Myocyte (in vitro differentiated cells): Measurements from ENCODE around the gene KLHL3. TPM values are rescaled to one million over a fixed set of nuclear protein-coding genes. Genes with fewer than 3 reads are reported as not detected.
"Not testable (repeated sequence)": the region's sequence is repeated elsewhere in the genome, so short reads cannot be mapped to it uniquely, and the experiment has no call there.

Experiments used
- DNase-seq: peaks from one replicate; pipeline ENCODE4 v3.0.0-alpha.2; 2012; ENCODE audit warnings: low read depth
- polyA plus RNA-seq: library from polyadenylated mRNA; unstranded; fragments of >200 nt; gene quantifications from one replicate; pipeline ENCODE4 v1.2.1, GENCODE V29; 2012; ENCODE audit warnings: missing spikeins
- total RNA-seq: library from RNA; depleted of rRNA; stranded (reverse); fragments of >200 nt; gene quantifications from 2 replicates; pipeline ENCODE4 v1.2.3, GENCODE V29; 2014

KLHL3 gene, protein sequence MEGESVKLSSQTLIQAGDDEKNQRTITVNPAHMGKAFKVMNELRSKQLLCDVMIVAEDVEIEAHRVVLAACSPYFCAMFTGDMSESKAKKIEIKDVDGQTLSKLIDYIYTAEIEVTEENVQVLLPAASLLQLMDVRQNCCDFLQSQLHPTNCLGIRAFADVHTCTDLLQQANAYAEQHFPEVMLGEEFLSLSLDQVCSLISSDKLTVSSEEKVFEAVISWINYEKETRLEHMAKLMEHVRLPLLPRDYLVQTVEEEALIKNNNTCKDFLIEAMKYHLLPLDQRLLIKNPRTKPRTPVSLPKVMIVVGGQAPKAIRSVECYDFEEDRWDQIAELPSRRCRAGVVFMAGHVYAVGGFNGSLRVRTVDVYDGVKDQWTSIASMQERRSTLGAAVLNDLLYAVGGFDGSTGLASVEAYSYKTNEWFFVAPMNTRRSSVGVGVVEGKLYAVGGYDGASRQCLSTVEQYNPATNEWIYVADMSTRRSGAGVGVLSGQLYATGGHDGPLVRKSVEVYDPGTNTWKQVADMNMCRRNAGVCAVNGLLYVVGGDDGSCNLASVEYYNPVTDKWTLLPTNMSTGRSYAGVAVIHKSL
- total RNA-seq: 1.2 and 1.4 TPM in 2 replicates
- polyA plus RNA-seq: 1.1 TPM

DNA sequence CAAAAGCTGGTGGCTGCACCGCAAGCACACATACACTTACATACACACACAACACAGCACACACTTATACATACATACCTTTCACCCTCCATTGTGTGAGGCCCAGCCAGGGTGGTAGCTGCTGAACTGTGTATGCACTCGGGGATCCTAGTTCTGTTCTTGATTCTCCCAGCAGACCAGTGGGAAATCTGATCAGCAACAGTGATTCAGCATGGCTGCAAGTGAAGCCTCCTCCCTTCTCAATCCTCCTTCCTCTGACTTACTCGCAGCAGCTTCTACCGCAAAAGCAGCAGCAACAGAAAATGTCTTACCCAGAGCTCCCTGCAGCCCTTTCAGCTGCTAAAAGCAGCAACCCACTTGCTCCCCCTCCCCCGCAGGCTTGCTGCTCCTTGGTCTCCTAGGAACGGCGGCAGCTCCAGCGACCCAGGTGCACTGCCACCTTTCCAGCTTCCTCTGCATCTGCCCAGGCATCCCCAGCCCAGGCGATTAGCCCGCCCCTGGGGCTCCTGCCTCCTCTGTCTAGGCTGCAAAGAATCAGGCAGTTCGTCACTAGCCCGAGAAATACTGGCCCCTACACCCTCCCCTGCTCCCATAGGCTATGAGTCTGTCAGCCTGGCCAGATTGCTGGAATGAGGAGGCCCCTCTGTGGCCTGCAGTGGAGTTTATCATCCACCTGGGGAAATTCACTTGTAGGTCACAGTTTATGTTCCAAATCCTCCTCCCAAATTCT is at the start of gene KLHL3:
TSS of gene KLHL3 (minus strand) at position 535 of the 730 bp plus-strand sequence. CDS start at position 92, 443 bp downstream.
- DNase-seq: peak; percentile 34

DNA sequence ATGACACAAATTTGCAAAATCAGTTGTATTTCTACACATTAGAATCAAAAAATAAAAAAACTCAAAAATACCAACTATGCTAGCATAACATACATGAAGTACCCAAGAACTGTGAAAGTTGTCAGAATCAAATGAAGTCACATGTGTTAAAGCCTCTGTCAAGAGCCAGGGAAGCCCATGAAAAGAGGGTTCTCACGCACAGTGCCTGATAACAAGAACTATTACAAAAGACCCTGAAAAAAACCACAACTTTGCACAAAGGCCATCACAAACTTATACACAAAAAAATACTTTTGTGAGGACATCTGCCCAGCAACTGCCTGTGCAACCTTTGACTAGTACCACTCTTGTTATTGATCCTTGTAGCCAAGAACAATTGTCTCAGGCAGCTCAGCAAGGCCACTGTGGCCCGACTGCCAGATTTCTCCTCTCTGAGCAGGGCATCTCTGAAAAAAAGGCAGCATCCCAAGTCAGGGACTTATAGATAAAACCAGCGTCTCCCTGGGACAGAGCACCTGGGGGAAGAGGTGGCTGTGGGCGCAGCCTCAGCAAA is 47.2 kb upstream of the KLHL3 start:
- no peak for DNase-seq

GRCh38 chr5:137782055-137782454 is 46.2 kb upstream of the KLHL3 start:
- DNase-seq: no peak

GRCh38 chr5:137778772-137779564 is 43.1 kb upstream of the KLHL3 start:
- peak; percentile 78 for DNase-seq

GRCh38 chr5:137767937-137768336 is 32.0 kb upstream of the KLHL3 start:
- DNase-seq: not testable (repeated sequence)

DNA sequence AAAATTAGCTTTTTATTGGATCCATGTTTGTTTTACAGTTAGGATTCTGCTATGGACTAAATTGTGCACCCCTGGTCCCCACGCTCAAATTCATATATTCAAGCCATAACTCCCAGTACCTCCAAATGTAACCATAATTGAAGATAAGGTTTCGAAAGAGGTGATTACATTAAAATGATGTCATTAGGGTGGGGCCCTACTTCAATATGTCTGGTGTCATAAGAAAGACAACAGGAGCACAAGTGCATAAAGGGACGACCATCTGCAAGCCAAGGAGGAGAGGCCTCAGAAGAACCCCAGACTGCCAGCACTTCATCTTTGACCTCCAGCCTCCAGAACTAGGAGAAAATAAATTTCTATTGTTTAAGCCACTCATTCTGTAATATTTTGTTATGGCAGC is 25.7 kb upstream of the KLHL3 start:
- DNase-seq: no peak

- no peak for DNase-seq
These were observed 25.0 kb upstream of the KLHL3 start for GRCh38 chr5:137760719-137761516.

- no peak for DNase-seq
These were observed 24.4 kb upstream of the KLHL3 start for GRCh38 chr5:137760294-137760693.

GRCh38 chr5:137758715-137759306 is 22.9 kb upstream of the KLHL3 start:
- DNase-seq: no peak

GRCh38 chr5:137758121-137758520 is 22.2 kb upstream of the KLHL3 start:
- no peak for DNase-seq

DNA sequence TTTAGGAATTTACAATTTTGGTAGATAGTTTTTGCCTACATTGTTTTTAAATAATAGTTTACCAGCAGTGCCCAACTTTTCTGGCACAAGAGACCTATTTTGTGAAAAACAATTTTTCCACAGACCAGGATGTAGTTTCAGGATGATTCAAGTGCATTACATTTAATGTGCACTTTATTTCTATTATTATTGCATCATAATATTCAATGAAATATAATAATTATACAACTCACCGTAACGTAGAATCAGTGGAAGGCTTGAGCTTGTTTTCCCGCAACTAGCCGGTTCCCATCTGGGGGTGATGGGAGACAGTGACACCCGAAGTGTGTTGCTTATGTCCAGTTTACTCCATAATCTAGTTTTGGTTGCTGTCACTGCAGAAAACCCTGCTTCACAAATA is 21.7 kb upstream of the KLHL3 start:
- no peak for DNase-seq

DNA sequence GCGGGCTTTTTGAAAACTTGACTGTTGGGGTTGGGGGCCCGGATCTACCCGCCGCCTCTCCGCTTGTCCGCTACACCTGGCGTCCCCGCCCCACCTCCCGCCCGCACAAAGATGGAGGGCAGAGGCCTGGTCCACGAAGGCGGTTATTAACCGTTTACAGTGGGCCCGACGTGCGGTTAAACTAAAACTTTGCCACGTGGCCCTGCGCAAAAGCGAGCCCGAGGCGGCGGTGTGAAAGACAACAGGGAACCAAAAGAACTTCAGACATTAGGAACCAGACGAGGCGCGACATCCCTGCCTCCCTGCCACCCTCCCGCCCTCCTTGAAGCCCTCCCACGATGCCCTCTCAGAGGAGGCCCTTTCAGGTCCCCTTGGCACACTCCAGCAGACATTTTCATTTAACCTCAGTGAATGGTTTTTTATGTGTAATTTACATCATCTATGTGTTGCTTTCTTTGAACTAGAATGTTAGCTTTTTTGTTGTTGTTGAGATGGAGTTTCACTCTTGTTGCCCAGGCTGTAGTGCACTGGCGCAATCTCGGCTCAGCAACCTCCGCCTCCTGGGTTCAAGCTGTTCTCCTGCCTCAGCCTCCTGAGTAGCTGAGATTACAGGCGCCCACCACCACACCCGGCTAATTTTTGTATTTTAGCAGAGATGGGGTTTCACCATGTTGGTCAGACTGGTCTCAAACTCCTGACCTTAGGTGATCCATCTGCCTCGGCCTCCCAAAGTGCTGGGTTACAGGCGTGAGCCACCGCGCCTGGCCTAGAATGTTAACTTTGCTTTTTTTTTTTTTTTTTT is 19.3 kb upstream of the KLHL3 start:
- no peak for DNase-seq

- DNase-seq: peak; percentile 97
These were observed 18.5 kb upstream of the KLHL3 start, which contains the start of gene HNRNPA0 for GRCh38 chr5:137754188-137754960. Gene HNRNPA0, minus strand, starts transcription at chr5:137754363. Its CDS starts 297 bp downstream, at chr5:137754066.

- DNase-seq: no peak
These were observed 17.9 kb upstream of the KLHL3 start for GRCh38 chr5:137753691-137754187.

DNA sequence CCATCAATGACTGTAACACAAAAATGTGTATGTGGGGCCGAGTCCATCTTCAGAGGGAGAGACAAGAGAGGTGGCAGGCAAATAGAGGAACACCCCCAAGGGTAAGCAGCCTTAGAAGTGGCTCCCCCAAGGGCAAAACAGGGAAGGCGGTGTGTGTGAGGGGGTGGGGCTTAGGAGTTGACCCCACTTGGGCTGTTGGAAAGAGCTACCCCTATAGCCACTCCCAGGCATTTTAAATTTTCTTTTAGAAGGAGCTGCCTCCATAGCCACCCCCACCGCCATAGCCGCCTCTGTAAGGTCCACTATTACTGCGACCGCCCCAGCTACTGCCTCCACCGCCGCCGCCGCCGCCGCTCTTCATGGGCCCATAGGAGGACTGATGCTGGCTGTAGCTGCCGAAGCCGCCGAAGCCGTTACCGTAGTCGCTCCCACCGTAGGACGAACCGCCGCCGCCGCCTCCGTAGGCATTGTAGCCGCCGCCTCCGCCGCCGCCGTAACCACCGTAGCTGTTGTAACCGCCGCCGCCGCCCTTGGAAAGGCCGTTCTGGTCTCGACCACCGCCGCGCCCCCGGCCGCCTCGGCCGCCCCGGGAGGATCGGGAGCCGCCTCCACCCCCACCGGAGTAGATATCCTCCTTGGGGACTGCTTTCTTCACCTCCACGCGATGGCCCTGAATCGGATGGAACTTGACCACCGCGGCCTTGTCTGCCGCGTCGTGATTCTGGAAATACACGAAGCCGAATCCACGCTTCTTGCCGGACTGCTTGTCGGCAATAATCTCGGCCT is 17.2 kb upstream of the KLHL3 start:
- DNase-seq: peak; percentile 30

DNA sequence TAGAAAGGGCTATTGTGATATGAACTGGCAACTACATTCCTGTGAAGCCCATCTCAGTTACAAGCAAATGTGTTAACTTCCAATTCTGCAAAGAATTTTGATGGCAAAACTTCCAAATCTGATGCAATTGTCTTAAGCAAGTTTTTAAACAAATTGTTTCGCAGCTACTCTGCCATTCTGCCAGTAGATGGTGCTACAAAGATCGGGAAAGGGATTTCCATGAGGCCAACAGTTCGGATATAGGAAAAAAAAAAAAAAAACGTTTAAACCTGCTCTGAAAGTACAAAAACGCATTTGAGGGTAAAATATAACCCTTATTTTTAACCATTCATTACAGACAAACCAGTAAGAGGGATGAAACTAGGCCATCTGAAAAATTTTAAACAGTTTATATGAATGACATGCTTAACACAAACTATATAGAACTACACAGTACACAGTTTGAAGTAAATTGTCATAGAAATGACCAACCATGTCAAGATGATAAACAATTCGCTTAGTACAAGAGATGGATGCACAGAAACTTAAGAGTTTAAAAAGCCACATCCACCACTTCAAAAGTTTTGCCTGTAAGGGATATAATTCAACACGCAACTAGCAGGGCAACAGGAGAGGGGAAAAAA is 16.1 kb upstream of the KLHL3 start:
- peak; percentile 75 for DNase-seq
